ENCODE results near the gene RTKN2.

The RTKN2 gene

DNA sequence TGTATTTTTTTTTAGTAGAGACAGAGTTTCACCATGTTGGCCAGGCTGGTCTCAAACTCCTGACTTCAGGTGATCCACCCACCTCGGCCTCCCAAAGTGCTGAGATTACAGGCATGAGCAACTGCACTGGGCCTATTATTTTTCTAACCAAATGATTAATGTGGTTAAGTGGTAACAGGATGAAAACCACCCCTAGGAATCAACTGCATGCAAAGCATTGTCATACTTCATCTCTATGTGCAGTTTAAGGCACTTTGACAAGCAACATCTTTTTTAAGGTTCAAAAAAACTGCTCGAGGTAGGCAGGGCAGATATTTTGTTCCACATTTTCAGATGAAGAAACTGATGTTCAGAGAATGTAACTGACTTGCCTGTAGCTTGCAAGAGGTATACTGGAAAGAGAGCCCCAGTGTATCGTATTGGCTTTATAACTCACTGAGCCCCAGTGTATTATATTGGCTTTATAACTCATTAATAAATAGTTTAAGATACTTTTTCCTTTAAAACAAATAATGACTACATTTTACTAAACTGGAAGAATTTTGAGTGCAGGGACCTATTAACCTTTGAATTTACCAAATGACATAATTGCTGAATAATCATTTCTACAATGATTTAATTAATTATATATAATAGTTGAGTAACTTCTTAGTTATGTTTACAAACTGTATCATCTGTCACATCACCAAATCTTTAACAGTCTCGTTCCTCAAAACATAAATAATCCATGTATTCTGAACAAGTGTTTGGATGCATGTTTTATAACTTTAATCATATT is 38.1 kb downstream of the RTKN2 start:
- in situ Hi-C loops (cut with MboI; ENCODE audit: low sequenced_read_pairs): no loop called here

DNA sequence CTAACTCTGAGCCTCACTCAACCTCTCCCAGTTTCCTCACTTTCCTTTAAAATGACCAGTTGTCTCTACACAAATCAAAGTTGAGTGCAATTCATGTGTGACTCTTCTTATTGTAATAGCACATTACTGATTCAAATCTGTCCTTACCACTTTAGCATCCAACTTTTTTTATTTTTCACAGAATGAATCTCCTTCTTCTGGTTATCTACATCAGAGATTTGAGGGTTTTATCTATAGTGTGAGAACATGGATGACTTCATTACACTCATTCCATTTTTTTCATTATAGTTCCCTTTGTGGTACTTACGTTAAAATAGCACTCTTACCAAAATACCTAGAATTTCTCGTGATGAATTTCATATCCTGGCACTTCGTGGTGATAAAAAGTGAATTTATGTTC is 43.3 kb downstream of the RTKN2 start:
- in situ Hi-C loops (cut with MboI; ENCODE audit: low sequenced_read_pairs): no loop called here

DNA sequence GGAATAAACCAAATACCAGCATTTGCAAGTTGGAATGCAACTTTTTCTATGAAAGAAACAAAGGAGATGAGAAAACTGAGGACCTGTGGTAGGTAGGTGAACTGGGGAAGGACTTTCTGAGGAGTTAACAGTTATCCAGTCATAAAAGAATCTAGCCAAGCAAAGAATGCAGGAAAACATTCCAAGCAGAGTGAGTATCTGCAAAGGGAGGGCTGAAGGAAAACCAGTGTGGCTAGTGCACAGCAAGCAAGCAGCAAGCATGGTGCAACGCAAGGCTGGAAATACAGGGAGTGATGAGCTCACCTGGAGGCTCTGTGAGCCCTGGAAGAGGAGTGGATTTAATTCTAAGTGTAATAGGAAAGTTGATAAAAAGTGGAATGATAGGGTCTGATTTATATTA is 44.0 kb downstream of the RTKN2 start:
- in situ Hi-C loops (cut with MboI; ENCODE audit: low sequenced_read_pairs): no loop called here

DNA sequence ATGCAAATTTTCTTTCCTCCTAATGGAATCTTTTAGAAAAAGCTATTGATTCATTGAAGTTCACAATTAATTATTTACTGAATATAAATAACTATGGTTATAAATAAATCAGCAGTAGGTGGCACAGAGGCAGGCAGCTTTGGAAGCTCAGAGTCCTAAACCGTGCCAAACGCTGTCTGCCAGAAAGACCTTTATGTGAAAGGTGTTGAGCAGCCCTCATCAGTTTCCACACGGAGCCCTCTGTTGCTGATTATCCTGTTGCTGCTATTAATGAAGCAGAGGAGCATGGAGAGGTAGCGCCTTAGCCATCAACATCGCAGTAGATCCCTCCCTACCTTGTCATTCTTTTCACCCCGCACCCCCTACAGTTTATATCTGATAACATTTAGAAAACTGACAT is 51.0 kb downstream of the RTKN2 start:
- in situ Hi-C loops (cut with MboI; ENCODE audit: low sequenced_read_pairs): no loop called here

DNA sequence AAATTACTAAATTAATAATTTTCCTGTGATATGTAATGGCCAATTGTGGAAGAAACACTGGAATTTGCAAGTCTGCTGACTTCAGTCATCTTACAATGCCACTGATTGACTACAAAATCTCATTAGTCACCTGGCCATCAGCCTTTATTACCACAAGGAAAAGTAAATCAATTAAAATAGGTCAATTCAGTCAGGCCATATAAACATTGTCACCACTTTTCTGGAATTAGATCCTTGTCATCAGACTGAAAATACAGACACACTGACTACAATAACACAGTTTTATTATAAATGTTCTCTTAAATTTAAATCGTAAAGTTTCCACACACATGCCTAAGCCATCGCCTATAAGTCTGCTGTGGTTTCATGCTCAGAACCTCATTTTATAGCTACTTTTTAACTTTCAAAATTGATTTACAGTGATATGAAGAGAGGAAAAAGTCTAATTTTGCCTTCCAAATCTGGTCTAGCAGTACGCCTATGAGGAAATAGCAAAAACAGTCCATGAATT is 54.2 kb downstream of the RTKN2 start:
- in situ Hi-C loops (cut with MboI; ENCODE audit: low sequenced_read_pairs): no loop called here

DNA sequence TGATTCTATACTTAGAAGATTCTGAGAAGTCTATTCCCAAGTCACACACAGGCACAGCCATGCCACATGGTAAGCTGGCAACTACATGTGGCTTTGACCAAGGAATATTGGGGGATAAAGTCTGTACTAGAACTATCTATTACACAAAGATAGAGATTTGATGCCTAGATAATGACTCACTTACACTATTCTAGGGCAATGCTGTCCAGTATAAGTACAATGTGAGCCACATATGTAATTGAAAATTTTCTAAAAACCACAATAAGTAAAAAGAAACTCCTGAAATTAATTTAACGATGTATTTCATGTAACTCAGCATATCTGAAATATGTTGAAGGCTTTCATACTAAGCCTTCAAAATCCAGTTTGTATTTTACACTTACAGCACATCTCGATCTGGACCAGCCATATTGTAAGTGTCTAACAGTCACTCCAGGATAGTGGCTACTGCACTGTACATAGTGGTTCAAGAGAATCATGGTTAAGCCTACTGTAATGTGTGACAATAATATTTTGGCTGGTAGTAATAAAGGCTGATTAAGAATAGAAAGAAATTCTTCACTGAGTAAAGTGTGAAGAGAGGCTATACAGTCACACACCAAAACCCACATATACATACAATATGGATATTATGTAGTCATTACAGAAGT is 62.8 kb downstream of the RTKN2 start:
- in situ Hi-C loops (cut with MboI; ENCODE audit: low sequenced_read_pairs): no loop called here

DNA sequence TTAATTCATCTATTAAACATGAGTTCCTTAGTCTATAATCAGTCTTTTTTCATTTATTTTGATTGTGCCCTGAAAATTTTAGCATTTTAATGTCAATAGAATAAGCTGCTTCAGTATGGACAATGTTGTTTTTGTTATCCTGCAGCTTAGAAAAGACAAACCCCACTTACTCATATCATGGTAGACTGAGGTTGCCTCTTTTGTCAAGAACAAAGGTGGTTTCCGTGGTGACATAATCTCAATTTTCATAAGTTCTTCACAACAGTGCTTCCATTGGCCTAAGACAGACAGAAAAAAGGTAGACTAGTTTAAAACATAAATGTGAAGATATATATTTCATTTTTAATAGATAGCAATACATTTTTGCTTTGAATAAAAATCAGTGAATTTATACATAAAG is 69.1 kb downstream of the RTKN2 start:
- in situ Hi-C loops (cut with MboI; ENCODE audit: low sequenced_read_pairs): no loop called here

DNA sequence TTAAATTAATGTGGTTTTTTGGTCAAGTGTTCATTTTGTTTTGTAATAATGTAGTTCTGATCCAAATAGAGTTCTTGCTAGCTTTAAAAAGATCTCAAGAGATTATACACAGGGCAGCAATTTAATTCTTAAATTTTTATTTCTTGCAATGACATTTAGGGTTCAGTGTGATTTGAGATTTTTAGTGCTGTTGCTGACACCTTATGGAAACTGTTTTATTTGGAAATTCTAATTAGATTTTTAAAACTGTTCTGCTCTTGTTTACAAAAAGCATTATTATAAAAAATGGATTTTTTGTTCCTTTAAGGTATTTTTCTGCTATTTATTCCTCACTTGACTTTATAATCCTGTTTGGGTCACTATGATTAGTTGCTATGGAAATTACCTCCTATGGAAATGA is 72.1 kb downstream of the RTKN2 start:
- in situ Hi-C loops (cut with MboI; ENCODE audit: low sequenced_read_pairs): no loop called here

DNA sequence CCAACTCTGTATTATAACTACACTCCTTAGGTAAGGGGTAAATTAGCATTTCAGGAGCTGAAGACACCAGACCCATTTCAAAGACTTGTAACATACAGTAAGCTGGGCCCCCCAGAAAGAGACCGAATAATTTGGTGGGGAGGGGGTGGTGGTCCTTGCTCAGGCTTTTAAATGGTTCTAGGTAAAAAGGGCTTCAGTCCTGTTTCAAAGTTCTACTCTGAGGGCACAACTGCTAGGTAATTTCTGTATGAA is 73.0 kb downstream of the RTKN2 start:
- in situ Hi-C loops (cut with MboI; ENCODE audit: low sequenced_read_pairs): no loop called here

DNA sequence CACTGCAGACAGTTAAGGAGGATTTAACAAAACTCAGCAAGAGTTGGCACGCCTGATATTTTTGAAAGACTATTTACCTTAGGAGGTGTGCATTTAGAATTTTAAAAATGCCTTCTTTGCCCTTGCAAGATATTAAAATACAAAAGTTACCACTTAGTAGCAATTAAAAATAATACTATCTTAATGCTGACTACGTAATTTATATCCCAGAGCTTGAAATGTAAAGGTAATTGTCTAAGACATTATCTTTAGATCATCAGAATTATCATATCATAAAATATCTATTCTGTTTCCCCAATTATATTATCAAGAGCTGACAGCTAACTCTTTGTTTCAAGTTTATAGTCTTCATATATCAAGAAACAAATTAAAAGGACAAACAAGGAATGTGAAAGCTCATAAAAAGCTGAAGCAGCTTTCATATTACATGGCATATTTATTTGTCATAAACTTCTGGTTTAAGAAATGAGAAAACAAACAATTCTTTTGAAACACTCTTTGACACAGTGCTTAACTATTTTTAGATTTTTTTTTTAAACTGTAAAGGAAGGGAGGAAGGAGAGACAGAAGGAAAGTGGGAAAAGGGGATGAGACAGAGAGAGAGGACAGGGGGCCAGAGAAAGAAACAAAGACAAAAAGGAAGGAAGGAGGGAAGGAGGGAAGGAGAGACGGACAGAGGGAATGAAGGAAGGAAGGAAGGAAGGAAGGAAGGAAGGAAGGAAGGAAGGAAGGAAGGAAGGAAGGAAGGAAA is 73.5 kb downstream of the RTKN2 start:
- in situ Hi-C loops (cut with MboI; ENCODE audit: low sequenced_read_pairs): no loop called here

DNA sequence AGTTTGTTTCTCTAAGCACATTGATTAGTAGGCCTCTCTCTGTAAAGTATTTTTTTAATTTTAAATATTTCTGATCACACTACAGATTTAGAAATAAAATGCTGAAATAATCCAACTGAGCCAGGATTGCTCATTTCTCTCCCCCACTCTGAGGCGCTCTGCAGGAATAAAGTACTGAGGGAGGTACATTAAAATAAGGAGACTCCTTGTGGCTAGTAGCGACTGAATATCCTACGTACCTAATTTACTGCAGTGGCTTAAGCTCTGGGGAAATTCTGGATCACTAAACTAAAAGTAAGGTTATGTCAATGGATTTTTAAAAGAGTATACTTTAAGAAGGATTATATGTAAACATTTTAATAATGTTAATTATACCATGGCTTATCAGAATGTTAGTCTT is 75.2 kb downstream of the RTKN2 start:
- in situ Hi-C loops (cut with MboI; ENCODE audit: low sequenced_read_pairs): no loop called here

DNA sequence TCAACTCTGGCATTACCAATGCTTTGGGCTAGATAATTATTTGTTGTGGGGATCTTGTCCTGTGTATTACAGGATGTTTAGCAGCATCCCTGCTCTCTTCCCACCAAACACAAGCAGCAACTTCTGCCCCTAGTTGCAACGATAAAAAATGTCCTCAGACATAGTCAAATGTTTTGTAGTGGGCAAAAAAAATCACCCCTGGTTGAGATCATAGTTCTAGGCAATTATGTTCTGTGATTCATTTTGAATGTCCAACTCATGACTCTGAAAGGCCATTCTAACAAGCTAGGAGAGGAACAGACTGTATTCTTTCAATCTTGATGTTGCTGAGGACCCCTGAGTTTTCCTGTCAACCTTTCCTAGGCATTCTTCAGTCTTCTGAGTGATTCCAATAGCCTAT is 79.5 kb downstream of the RTKN2 start:
- in situ Hi-C loops (cut with MboI; ENCODE audit: low sequenced_read_pairs): no loop called here

DNA sequence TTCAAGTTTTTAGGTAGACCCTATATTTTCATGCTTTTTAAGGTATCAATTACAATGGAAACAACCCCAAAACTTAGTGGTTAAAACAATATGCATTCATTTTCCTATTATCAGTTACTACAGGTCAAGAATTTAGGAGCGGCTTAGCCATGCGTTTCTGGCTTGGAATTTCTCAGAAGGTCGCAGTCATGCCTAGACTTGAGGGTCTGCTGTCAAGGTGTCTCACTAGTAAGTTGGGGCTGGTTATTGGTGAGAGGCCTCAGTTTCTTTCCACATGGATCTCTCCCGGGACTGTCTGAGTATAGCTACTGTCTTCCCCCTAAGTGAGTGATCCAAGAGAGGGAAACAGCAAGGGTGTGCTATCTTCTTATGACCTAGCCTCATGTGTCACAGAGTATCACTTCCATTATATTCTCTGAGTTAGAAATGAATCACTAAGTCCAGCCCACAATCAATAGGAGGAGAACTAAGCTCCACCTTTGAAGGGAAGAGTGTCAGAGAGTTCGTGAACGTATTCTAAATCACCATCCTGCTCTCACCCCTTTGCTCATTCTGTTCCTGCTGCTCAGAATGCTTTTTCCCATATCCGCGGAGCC is 80.5 kb downstream of the RTKN2 start:
- in situ Hi-C loops (cut with MboI; ENCODE audit: low sequenced_read_pairs): no loop called here

DNA sequence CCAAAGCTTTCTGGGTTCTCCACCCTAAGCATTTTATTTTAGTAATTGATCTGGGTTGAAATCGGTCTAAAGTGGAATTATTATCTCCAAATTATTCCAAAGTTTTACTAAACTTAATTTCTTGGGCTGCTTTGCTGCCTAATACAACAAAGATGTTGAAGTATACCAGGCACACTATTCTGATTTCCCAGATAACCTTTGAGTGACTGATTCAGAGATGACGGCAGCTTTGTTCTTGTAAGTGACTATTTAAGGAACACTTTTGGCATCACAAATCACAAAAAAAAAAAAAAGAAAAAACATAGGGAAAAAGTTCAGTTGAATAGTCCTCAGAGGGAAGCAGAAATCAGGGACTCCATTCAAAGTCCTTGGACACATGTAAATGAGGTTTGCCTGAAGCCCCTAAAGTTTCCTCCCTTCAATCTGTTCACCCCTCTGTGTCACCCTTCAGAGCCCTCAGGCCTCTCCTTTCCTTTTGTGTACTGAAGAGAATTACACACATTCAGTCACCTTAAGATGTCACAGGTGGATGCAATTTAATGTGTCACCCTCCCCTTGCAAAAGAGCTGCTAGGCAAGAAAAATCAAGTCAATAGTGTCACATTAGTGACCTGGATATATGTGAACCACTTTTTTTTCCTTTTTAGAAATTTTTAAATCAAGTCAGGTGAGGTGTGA is 81.5 kb downstream of the RTKN2 start:
- in situ Hi-C loops (cut with MboI; ENCODE audit: low sequenced_read_pairs): no loop called here

DNA sequence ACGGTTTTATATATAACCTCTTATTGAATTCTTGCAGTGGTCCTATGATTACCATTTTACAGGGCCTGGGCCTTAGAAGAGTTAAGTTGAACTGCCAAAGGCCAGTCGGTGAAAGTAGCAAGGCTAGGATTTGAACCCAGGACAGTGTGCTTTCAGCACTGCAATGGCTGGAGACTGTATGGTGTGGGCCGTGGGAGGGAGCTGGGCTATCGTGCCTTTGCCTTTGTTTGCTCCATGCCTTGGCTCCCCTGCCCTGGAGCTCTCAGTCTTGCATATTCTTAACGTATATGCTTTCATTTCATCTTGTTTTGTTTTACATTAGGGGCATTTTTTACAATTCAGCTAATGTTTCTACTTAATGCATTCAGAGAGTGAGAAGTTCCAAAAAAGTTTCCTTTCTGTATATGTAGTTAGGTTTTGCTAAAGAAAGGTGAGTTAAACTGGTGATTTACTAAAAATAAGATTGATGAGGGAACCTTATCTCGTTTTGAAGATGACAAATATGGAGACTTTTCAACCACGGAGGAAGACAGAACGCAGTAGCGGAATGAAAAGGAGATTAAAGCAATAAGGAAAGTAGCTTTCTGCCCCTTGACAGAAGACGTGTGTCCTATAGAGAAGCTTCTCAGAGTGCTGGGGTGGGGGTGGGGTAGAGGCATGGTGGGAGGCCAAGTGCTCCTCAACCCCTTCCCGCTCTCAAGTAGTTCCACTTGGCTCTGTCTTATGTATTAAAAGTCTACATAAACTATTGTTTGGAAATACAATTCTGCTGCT is 82.5 kb downstream of the RTKN2 start:
- in situ Hi-C loops (cut with MboI; ENCODE audit: low sequenced_read_pairs): no loop called here

DNA sequence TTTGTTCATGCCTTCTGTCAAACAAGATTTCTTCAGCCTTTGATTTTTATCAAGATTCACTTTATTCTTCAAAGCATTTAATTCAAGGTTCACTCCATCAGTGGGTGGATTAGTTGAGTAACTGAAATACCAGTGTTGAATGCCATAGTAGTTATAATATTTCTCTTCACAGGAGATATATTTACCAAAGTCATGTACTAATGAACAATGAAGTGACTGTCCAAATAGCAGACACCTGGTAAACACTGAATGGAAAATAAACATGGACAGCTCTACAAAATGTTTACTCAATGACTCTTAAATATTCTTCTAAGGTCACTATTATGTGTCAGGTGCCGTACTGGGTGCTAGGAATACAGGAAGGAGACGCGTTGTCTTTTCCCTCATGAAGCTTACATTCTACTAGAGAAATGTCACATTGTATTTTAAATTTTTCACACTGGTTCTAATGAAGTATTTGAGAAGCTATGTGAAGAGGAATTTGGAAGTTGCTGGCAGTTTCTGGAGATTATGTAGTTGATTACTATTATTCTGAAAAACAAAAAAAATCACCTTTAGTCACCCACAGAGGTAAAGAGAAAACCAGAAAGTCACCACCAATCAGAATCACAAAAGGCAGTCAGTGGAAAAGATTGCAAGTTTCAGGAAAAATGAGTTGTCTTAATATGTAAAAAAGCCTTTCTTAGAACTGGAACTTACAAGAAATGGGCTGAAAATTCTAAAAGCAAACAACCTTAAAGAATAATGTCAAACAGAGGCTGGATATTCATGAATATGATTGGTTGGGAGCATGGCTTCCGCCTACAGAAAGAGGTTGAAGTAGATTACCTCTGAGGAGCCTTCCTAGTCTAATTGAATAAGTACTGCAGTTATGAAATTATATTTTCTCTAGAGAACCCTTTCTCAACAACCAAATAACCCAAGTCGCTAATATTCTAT is 84.5 kb downstream of the RTKN2 start:
- in situ Hi-C loops (cut with MboI; ENCODE audit: low sequenced_read_pairs): no loop called here

DNA sequence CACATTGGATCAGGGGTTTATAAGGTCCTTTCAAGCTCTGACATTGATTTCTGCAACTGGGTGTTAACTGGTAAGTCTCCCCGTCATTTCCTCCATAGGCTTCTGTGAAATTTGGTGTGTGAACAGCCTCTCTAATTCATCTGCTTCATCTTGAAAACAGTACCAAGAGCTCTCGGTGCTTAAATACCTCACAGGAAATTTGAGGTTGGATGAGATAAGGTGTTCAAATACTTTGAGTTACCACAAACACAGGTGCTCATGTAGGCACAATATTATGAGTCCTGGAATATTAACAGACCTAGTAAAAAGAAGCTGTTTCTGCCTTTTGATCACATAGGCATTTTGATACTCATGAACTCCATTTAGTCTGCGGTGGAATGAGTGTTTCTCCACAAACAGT is 85.2 kb downstream of the RTKN2 start:
- in situ Hi-C loops (cut with MboI; ENCODE audit: low sequenced_read_pairs): no loop called here

DNA sequence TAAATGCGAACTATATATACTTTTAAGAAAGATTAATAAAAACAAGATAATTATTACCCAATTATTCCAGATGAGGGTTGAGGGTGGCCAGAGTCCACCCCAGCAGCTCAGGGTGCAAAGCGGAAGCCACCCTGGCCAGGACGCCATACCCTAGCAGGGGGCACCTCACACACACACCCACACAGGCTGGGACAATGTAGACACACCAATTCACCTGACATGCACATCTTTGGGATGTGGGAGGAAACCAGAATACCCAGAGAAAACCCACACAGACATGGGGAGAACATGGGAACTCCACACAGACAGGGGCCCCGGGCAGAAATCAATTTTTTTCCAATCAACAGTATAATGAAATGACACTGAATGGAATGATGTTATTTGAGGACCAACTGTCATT is 86.0 kb downstream of the RTKN2 start:
- in situ Hi-C loops (cut with MboI; ENCODE audit: low sequenced_read_pairs): no loop called here

DNA sequence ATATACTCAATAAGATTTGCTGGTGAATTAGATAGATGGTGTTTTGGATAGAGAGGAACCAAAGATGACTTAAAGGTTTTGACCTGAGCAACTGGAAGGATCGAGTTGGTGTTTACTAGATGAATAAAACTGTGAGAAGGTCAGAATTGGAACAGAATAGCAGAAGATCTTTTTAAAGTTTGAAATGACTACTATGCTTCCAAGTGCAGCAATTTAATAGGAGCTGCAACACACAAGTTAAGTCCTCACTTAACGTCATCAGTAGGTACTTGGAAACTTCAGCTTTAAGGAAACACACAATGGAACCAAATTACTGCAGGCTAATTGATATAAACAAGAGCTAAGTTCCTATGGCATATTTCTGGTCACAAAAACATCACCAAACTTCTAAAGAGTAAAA is 86.5 kb downstream of the RTKN2 start:
- in situ Hi-C loops (cut with MboI; ENCODE audit: low sequenced_read_pairs): no loop called here

Data from HL-60/S4 treated with retinoic acid at 250 ng/mL for 4 days and 3 days (cell line).